Parathyroid adenoma (tissue), 2 donors: Measurements from ENCODE around the gene PASD1.
"Not testable (repeated sequence)": the region's sequence is repeated elsewhere in the genome, so short reads cannot be mapped to it uniquely, and the experiment has no call there.

Experiments used
- H2AFZ ChIP-seq: fragments of 300-600 bp; sonication (generic); one replicate; pipeline ENCODE4 v1.7.0; 2017; ENCODE audit warnings: antibody characterized with exemption, mild to moderate bottlenecking
- H3K27ac ChIP-seq: fragments of 300-600 bp; sonication (generic); one replicate; pipeline ENCODE4 v1.7.0; 2017
- H3K27me3 ChIP-seq: fragments of 300-600 bp; sonication (generic); one replicate; pipeline ENCODE4 v1.7.0; 2017; ENCODE audit warnings: low read length; ENCODE audit not compliant: control insufficient read depth, insufficient read depth
- H3K36me3 ChIP-seq: fragments of 300-600 bp; sonication (generic); one replicate; pipeline ENCODE4 v1.7.0; 2017; ENCODE audit warnings: low read length; ENCODE audit not compliant: control insufficient read depth, insufficient read depth
- H3K4me1 ChIP-seq: fragments of 300-600 bp; sonication (generic); one replicate; pipeline ENCODE4 v1.7.0; 2017; ENCODE audit warnings: control low read depth
- H3K4me2 ChIP-seq: fragments of 300-600 bp; sonication (generic); one replicate; pipeline ENCODE4 v1.7.0; 2017; ENCODE audit warnings: low read length
- H3K4me3 ChIP-seq: fragments of 300-600 bp; sonication (generic); one replicate; pipeline ENCODE4 v1.7.0; 2017; ENCODE audit warnings: low read depth, low read length
- H3K79me2 ChIP-seq: fragments of 300-600 bp; sonication (generic); one replicate; pipeline ENCODE4 v1.7.0; 2017; ENCODE audit warnings: control low read depth
- H3K9ac ChIP-seq: fragments of 300-600 bp; sonication (generic); one replicate; pipeline ENCODE4 v1.7.0; 2017; ENCODE audit warnings: mild to moderate bottlenecking
- H3K9me3 ChIP-seq: fragments of 300-600 bp; sonication (generic); one replicate; pipeline ENCODE4 v1.7.0; 2017; ENCODE audit warnings: low read length; ENCODE audit not compliant: control insufficient read depth
- TF ChIP-seq, protein P1 (sequence below): fragments of 300-600 bp; sonication (generic); IDR thresholded peaks from one replicate; pipeline ENCODE4 v1.7.0; 2017; ENCODE audit warnings: antibody characterized with exemption, mild to moderate bottlenecking
- donor health status: primary hyperparathyroidism.

Gene PASD1

DNA sequence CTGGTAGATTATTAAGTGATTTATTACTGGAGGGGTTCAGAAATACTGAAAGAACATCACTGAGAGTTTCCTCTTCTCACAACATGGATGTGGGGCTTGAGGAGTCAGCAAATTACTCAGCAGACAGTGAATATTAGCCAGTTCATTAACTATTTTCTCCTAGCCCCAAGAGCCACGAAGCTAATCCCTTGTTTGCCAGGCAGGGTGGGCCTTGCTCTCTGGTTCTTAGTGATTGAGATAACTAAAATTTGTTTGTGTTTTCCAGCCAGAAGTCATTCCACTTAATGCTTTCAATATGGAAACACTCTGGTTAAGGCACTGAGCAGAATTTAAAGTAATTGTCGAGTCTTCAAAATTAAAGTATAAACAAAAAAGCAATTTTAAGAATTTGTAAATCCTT lies 40.1 kb upstream of the PASD1 start:
- H2AFZ ChIP-seq = no peak overlapping the region
- no peaks in the 10 kb centered on the region for H3K9me3 ChIP-seq
- no peak overlapping the region for H3K27ac ChIP-seq
- H3K9ac ChIP-seq = no peak overlapping the region
- H3K4me2 ChIP-seq = no peak overlapping the region
- H3K4me1 ChIP-seq = no peaks in the 10 kb centered on the region
- no peaks in the 10 kb centered on the region for H3K27me3 ChIP-seq
- no peaks in the 10 kb centered on the region for H3K36me3 ChIP-seq
- H3K4me3 ChIP-seq = no peak overlapping the region
- H3K79me2 ChIP-seq = no peaks in the 10 kb centered on the region
- TF ChIP-seq, protein P1, sequence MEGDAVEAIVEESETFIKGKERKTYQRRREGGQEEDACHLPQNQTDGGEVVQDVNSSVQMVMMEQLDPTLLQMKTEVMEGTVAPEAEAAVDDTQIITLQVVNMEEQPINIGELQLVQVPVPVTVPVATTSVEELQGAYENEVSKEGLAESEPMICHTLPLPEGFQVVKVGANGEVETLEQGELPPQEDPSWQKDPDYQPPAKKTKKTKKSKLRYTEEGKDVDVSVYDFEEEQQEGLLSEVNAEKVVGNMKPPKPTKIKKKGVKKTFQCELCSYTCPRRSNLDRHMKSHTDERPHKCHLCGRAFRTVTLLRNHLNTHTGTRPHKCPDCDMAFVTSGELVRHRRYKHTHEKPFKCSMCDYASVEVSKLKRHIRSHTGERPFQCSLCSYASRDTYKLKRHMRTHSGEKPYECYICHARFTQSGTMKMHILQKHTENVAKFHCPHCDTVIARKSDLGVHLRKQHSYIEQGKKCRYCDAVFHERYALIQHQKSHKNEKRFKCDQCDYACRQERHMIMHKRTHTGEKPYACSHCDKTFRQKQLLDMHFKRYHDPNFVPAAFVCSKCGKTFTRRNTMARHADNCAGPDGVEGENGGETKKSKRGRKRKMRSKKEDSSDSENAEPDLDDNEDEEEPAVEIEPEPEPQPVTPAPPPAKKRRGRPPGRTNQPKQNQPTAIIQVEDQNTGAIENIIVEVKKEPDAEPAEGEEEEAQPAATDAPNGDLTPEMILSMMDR = no peak

DNA sequence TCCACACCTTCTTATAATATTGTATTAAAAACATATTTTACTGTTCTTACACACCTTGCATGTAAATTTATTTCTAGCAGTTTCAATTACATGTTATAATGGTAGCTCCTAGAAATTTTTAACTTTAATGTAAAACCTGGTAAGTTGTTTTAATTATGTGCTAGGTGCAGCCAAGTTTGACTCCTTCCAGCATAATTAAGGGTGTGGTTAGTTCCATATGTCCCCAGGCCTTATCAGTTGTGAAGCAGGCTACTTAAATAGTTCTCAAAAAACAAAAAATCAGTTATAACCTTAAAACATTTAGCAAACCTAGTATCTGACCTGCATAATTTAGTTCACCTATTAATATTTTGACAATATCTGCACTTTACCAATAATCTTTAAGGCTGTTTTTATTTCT lies 26.9 kb upstream of the PASD1 start:
- H3K4me3 ChIP-seq = no peak overlapping the region
- H3K4me2 ChIP-seq = no peak overlapping the region
- H2AFZ ChIP-seq = no peak overlapping the region
- H3K9me3 ChIP-seq = no peaks in the 10 kb centered on the region
- no peaks in the 10 kb centered on the region for H3K79me2 ChIP-seq
- no peaks in the 10 kb centered on the region for H3K4me1 ChIP-seq
- no peak overlapping the region for H3K27ac ChIP-seq
- H3K36me3 ChIP-seq = no peaks in the 10 kb centered on the region
- H3K9ac ChIP-seq = no peak overlapping the region
- TF ChIP-seq, protein P1 = no peak
- no peaks in the 10 kb centered on the region for H3K27me3 ChIP-seq

DNA sequence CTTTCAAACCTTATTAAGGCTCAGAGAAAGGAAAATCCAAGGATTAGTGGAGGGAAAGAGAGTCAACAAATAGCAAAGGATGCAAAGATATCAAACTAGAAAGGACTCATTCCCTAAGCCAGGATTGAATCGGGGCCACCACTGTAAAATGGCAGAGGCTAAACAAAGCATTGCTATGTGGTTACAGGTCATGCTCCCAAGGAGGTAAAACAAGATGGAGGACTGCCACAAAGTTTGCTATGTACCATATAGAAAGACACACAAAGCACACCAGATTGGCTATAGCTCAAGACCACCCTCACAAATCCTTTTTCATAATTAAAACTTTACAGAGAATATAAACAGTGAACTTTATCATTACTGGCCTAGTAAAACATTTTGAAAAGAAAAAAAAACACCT lies 25.9 kb upstream of the PASD1 start:
- Histone ChIP-seq H2AFZ (no peak overlapping the region), H3K4me2 (no peak overlapping the region), H3K9me3 (no peaks in the 10 kb centered on the region), H3K27ac (no peak overlapping the region), H3K79me2 (no peaks in the 10 kb centered on the region), H3K4me3 (no peak overlapping the region), H3K36me3 (no peaks in the 10 kb centered on the region), H3K9ac (no peak overlapping the region), H3K27me3 (no peaks in the 10 kb centered on the region), H3K4me1 (no peaks in the 10 kb centered on the region)
- TF ChIP-seq, protein P1 = no peak

DNA sequence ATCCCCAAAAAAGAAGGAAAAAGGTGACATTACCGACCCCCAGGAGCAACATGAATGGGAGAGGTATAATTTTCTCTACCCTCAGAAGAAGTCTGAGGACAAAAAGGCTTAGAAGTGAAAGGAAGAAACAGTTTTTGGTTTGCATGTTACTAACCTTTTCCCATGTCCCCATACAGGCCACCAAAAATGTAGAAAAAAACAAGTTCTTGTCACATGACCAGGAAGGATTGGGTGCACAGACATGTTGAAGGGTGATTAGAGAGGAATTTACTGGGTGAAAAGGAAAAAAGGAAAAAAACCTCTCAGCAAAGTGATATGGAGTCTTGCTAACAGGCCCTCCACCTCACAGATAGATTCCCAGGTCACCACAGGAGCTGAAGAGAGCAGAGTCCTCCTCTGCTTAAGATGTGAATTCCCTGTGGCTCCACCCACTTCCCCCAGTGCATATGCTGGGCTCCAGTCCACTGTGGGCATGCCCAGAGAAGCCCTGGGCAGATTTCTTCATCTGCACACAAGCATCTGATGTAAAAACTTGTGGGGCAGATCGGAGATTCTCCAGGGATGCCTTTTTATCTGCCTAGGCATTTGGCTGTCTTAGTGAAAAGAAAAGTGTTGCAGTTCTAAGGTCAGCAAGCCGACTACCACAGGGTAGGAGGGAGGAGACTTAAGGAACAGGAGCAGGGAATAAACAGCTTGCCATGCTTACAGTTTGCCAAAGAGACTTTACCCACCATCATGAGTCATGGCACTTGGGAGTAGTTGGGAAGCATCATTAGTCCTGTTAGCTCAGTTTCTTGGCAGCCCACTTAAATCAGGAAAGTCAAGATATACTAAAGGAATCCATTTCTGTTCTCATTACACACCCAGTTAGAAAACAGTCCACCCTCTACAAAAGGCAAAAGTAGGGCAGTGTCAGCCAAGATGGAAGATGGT lies 25.0 kb upstream of the PASD1 start:
- Histone ChIP-seq H3K36me3 (no peaks in the 10 kb centered on the region), H3K79me2 (no peaks in the 10 kb centered on the region), H3K27ac (no peak overlapping the region), H3K4me2 (no peak overlapping the region), H3K4me1 (no peaks in the 10 kb centered on the region), H3K9me3 (no peaks in the 10 kb centered on the region), H3K4me3 (no peak overlapping the region), H2AFZ (no peak overlapping the region), H3K9ac (no peak overlapping the region), H3K27me3 (no peaks in the 10 kb centered on the region)
- TF ChIP-seq, protein P1 = no peak

DNA sequence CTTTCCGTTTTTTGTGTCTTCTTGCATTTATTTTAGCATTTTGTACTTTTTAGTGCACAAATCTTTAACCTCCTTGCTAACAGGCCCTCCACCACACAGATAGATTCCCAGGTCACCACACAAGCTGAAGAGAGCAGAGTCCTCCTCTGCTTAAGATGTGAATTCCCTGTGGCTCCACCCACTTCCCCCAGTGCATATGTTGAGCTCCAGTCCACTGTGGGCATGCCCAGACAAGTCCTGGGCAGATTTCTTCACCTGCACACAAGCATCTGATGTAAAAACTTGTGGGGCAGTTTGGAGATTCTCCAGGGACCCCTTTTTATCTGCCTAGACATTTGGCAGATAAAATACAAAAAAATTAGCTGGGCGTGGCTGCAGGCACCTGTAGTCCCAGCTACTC lies 19.8 kb upstream of the PASD1 start:
- Histone ChIP-seq H3K9me3 (no peaks in the 10 kb centered on the region), H2AFZ (no peak overlapping the region), H3K36me3 (no peaks in the 10 kb centered on the region), H3K79me2 (no peaks in the 10 kb centered on the region), H3K4me1 (no peaks in the 10 kb centered on the region), H3K4me3 (no peak overlapping the region), H3K27me3 (no peaks in the 10 kb centered on the region), H3K27ac (no peak overlapping the region), H3K4me2 (no peak overlapping the region), H3K9ac (no peak overlapping the region)
- TF ChIP-seq, protein P1 = no peak

DNA sequence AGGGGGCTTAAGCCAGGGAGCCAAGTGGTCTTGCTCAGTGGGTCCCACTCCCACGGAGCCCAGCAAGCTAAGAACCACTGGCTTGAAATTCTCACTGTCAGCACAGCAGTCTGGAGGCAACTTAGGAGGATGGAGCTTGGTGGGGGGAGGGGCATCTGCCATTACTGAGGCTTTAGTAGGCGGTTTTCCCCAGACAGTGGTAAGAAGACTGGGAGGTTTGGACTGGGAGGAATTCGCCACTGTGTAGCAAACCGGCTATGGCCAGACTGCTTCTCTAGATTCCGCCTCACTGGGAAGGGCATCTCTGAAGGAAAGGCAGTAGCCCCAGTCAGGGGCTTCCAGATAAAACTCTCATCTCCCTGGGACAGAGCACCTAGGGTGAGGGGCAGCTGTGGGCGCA lies 17.2 kb upstream of the PASD1 start:
- H2AFZ ChIP-seq, H3K9ac ChIP-seq, H3K4me2 ChIP-seq, H3K27ac ChIP-seq, H3K79me2 ChIP-seq, H3K9me3 ChIP-seq, H3K4me1 ChIP-seq, H3K4me3 ChIP-seq, H3K27me3 ChIP-seq, H3K36me3 ChIP-seq: not testable (repeated sequence)

DNA sequence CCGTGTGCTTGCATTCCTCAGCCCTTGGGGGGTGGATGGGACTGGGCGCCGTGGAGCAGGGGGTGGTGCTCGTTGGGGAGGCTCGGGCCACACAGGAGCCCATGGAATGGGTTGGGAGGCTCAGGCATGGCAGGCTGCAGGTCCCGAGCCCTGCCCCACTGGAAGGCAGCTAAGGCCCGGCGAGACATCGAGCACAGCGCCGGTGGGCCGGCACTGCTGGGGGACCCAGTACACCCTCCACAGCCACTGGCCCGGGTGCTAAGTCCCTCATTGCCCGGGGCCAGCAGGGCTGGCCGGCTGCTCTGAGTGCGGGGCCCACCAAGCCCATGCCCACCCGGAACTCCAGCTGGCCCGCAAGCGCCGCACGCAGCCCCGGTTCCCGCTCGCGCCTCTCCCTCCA lies 12.3 kb upstream of the PASD1 start:
- not testable (repeated sequence) for H3K79me2 ChIP-seq, H3K4me2 ChIP-seq, H3K4me3 ChIP-seq, H3K9ac ChIP-seq, H3K36me3 ChIP-seq, H3K27ac ChIP-seq, H2AFZ ChIP-seq, H3K4me1 ChIP-seq, H3K9me3 ChIP-seq, H3K27me3 ChIP-seq
